Measurements from ENCODE around the gene FKBP15.
"Not testable (repeated sequence)": the region's sequence is repeated elsewhere in the genome, so short reads cannot be mapped to it uniquely, and the experiment has no call there.

Gene FKBP15

DNA sequence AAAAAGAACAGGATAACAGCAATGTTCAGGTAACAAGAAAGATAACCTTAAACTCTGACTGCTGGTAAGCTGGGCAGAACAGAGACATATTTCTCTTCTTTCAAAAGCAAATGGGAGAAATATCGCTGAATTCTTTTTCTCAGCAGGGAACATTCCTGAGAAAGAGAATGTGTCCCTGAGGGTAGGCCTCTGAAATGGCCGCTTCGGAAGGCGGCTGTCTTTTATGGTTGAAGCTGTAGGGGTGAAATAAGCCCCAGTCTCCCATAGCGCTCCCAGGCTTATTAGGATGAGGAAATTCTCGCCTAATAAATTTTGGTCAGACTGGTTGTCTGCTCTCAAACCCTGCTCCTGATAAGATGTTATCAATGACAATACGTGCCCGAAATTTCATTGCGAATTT is 80.2 kb downstream of the FKBP15 start:
- not testable (repeated sequence) for DNase-seq

DNA sequence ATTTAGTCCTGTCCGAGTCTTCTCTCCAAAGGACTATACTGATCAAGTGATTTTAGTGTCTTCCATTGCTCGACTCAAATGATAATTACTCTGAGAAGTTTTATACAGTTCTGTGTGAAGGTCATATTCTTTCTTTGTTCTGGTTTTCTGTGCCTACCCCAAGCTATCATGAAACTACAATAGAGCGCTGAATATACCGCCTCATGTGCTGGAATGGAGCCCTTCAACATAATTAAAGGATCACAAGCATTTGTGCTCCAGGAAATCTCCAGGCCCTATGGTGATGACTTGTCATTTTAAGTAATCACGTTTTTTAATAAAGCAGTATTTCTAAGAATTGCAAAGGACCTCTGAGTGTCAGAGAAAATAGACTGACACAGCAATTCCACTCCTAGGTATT is 81.1 kb downstream of the FKBP15 start:
- DNase-seq: no peak

DNA sequence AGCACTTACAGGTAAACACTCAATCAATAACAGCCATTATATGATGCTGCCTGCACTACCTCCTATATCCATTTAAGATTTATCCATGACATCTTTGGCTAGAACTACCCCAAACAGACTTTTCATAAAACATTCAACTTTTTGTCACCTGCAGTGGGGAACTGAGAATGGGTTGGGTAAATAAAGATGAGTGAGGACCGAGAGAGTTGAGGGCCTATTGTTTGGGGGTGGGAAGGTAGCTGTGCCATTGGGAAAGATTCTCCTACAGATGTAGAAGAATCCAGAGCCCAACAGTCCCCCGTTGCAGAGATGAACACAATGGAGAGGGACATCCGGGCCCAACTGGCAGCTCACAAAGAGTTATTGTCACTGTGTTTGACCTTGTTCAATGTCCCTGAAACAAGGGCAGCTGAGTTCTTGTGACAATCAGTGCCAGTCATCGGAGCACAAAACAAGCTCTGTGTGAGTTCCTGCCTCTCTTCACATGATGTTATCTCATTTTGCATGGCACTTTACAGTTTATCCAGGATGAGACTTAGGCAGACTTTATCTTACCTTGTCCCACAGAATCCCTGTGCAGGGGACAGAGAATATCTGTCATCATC is 81.8 kb downstream of the FKBP15 start:
- DNase-seq: no peak

DNA sequence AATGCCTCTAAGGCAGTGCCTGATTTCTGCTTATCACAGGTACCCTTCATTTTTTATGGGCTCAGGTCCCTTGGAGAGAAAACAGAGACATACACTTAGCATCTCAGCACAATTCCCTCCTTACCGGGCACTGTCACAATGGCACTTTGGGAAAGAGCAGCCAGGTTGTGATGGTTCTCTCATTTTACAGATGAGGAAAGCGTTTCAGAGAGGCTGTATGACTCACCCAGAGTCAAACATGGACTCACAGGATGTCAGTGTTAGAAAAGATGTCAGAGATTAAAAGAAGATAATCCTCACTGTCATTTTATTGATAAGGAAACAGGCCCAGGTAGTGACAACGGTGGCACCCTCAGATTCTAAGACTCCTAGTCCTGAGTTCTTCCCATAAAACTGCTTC is 82.3 kb downstream of the FKBP15 start:
- DNase-seq: no peak

DNA sequence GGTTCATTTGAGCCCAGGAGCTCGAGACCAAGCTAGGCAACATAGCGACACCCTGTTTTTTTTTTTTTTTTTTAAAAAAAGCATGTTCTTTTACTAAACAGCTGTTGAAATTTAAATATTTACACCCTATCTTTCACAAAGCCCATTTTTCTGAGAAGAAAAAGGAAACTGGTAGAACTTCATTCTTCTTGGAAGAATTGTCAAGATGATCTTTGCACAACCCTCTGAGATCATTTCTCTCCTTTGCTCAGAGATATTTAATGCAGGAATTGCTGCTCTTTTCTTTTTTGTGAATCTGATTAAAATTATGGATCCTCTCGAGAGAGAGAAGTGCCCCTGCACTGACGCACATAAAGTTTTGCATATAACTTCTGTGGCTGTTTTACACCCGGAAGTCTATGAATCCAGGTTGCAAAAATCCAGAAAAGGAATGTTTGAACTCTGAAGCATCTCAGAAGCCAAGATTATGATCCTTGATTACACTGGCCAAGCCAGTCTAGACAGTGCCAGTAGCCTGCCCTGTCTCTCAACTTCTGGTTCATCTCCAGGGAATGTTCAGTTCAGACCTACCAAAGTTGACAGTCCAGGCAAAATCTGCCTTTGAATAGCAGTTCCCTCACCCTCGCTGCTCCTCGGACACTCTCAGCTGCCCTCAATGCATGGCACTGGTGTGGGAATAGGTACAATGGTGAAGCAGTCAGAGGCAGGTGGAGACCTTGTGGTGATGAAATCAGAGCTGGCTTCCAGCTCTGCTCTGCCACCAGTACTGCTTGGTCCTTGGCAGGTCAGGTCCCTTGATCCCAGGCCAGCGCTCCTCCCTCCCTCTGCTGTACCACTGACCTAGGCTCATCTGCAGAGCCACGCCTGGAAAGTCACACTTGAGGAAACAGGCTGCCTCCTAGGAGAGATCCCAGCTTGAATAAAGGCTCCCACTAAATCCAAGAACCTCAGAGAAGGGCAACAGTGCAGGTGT is 83.6 kb downstream of the FKBP15 start:
- no peak for DNase-seq

DNA sequence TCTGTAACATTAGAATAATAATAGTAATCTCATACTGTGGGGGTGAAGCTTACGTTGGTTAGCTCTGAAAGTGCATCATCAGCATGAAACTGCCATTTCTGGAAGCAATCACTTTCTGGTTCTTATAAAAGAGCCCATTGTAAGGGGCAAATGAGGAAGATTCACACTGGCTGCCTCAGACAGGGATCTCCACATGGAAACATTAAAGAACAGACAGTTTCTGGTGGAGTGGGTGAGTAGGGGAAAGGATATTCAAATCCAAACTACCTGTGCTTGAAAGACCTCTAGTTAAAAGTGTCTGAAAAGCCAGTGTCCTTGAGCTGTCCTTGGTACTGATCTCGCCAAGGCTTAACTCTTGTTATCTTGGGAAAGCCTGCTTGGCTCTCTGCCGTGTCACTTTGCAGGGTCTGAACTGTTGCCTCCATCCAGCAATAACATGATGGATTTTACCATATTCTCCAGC is 89.4 kb downstream of the FKBP15 start:
- no peak for DNase-seq

DNA sequence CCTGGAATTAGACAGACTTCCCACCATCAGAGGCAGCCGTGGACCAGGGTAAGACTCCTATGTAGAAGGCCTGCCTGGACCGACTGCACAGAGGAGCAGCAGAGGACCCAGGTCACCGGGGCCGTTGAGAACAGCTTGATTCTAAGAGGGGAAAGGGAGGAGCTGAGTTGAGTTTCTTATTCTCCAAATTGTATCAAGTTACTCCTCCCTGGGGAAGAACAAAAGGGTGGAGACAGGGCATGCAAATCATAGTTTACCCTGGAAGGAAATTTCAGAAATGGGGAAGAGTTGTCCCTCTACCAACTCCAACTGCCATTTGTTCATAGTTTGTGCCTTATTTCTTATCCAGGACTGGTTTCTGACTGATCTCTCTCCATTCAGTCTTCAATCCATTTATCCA is 91.2 kb downstream of the FKBP15 start:
- no peak for DNase-seq

DNA sequence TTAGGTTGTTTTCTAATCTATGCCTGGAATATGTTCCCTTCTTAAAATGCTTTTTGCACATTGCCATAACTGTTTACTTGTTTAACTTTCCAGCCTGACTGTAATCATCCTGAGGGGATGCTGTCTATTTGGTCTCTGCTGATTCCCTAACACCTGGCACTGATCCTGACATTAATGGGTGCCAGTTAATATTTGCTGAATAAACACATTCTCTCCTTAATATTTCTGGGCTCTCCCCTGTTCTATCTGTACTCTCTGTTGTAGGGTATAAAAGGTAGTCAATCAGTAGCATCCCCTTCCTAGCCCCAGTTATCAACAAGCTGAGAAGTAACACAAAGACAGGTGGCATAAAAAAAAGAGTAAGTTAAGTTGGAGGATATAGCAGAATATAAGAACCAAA is 91.6 kb downstream of the FKBP15 start:
- DNase-seq: no peak

DNA sequence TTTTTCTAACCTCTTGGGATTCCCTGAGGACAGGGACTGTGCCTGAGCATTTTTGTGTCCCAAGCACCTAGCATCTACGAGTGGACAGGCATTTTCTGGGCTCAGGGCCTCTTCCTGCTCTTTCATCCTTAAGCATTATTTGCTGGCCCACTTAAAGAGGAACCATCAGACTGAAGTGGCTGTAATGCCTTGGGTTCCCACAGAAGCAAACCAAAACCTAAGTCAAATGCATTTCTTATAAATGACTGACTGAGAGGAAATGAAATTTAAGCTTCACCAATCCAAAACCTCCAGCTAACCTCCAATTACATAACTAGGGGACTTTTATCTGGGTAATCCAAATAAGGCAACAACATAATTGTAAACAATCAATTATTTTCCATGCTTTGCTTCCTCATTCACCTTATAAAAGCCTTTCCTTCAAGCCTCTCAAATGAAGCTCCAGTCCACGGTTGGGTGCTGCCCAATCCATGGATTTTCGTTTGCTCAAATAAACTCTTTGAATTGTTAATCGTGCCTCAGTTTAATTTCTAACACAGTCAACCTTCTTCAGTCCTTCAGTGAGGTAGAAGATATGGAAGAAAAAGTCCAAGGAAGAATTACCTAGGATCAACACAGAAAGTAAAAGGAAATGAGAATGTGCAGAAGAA is 95.6 kb downstream of the FKBP15 start:
- DNase-seq: no peak

DNA sequence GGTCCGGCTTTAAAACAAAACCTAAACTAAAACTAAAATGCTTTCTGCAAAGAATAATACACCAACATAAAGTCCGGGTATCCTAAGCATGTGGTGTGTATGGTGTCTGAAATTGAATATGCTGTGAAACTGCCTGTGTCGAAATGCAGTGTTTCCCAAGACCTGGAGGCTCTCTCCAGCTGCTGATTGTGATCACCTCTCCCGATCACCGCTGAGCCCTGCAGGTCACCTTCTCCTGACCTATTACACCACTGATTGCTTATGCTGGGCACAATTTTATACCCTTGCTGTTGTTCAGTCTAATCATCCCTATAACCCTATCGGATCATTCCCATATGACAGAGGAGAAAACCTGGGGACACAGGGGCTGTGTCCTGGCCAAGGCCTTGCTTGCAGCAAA is 102.2 kb downstream of the FKBP15 start:
- DNase-seq: not testable (repeated sequence)

Data from NCI-H510A treated with DMSO at 0.1 percent for 48 hours (cell line).